NB4 (cell line): ENCODE measurements around the gene BMP4.

Source experiments
- DNase-seq: peaks from one replicate; pipeline ENCODE4 v3.0.0; 2010; ENCODE audit warnings: low read depth
- H3K4me3 ChIP-seq: one replicate; pipeline ENCODE4 v1.5.1; 2011; ENCODE audit warnings: mild to moderate bottlenecking, low read depth, low read length, moderate library complexity
- CTCF ChIP-seq: IDR thresholded peaks from one replicate; pipeline ENCODE4 v1.5.1; 2012; ENCODE audit warnings: low read depth, low read length
- MYC ChIP-seq: IDR thresholded peaks from 2 replicates; pipeline ENCODE4 v1.6.1; 2011; ENCODE audit warnings: low read depth, low read length
- POLR2A ChIP-seq: IDR thresholded peaks from 2 replicates; pipeline ENCODE4 v1.6.1; 2011; ENCODE audit warnings: mild to moderate bottlenecking; ENCODE audit not compliant: insufficient read length; ENCODE audit errors: extremely low read depth
- TF ChIP-seq, protein P1 (sequence below): IDR thresholded peaks from 2 replicates; pipeline ENCODE4 v1.6.1; 2011; ENCODE audit warnings: low read depth, low read length

Gene BMP4

DNA sequence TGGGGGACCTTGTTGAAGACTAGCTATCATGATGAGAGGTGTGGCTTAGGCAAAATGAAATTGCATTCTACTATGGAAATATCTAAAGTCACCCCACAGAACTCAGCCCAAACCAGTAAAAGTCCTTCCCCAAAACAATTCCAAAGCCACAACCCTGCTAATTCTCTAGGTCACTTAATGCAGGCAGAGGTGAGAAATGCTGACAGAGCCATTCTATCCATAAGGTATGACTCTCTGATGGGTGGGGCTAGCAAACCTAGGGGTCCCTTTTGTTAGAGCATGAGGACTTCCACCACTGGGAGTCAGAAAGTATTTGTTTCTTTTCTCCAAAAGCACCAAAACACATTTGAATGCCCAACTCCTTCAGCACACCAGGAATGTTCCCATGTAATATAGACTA lies 12.7 kb upstream of the BMP4 start:
- H3K4me3 ChIP-seq: no peak overlapping the region
- TF ChIP-seq, protein P1, sequence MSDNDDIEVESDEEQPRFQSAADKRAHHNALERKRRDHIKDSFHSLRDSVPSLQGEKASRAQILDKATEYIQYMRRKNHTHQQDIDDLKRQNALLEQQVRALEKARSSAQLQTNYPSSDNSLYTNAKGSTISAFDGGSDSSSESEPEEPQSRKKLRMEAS: no peak
- TF ChIP-seq MYC (no peak), CTCF (no peak), POLR2A (no peak)
- DNase-seq: no peak

DNA sequence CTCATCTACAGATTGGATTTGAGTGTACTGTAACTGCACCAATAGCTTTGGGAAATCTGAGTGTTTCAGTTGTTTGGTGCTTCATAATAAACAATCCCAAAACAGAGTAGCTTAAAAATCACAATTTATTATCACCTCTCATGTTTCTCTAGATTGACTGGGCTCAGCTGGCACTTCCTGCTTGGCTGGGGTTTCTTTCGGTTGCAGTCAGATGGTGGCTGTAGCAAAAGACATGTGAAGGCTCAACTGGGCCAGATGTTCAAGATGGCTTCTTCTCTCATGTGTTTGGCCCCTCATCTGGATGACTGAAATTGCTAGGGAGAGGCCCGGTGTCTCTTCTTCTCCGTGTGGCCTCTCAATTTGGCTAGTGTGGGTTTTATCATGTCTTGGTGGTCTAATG lies 12.1 kb upstream of the BMP4 start:
- no peak overlapping the region for H3K4me3 ChIP-seq
- DNase-seq: no peak
- no peak for TF ChIP-seq MYC
- no peak for TF ChIP-seq CTCF
- TF ChIP-seq, protein P1: no peak
- TF ChIP-seq POLR2A: no peak

DNA sequence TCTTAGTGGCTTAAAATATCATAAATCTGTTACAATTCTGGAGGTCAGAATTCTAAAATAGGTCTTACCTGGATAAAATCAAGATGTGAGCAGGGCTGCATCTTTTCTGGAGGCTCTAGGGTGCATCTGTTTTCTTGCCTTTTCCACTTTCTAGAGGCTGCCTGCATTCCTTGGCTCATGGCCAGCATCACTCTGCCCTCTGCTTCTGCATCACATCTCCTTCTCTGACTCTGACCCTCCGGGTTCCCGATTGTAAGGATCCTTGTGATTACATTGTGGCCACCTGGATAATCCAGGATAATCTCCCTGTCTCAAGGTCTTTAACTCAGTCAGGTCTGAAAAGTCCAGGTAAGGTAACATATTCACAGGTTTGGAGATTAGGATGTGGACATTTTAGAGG lies 11.0 kb upstream of the BMP4 start:
- TF ChIP-seq, protein P1: no peak
- no peak for TF ChIP-seq CTCF
- TF ChIP-seq MYC: no peak
- no peak for TF ChIP-seq POLR2A
- DNase-seq: no peak
- H3K4me3 ChIP-seq: no peak overlapping the region

DNA sequence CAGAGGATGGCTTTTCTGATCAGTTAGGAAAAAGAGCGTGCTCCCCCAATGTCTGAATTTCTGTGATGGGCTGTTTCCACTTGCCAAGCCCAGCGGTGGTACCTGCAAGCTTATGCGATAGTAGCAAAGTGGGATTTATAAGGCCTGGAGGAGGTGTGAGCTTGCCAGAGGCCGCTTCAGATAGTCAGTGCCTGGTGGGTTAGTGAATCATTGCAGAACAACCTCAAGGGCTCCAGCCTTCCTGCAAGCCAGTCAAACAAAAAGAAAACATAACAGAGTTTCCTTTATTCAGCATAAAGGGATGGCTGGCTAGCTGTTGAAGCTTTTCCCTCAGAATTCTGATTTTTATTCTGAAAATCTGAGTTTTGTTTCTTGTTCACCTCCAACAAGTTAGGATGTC lies 7.6 kb upstream of the BMP4 start:
- no peak overlapping the region for H3K4me3 ChIP-seq
- TF ChIP-seq CTCF: no peak
- TF ChIP-seq MYC: no peak
- no peak for TF ChIP-seq POLR2A
- TF ChIP-seq, protein P1: no peak
- DNase-seq: no peak

GRCh38 chr14:53963320-53964227 lies 6.9 kb upstream of the BMP4 start:
- H3K4me3 ChIP-seq: no peak overlapping the region
- no peak for DNase-seq
- TF ChIP-seq MYC (no peak), POLR2A (no peak), CTCF (no peak)
- TF ChIP-seq, protein P1: no peak
